IMR-90 (cell line): ENCODE results near the gene GPC6.

Experiments
- CEBPB ChIP-seq: IDR thresholded peaks from 2 replicates; pipeline ENCODE4 v1.6.1; 2012; ENCODE audit warnings: low read depth, low read length, improper control_type of control experiment
- CHD1 ChIP-seq: IDR thresholded peaks from 2 replicates; pipeline ENCODE4 v1.6.1; 2012; ENCODE audit warnings: low read depth, low read length, improper control_type of control experiment
- FOS ChIP-seq: fragments of 150-350 bp; IDR thresholded peaks from 2 replicates; pipeline ENCODE4 v1.6.1; 2016; ENCODE audit warnings: low read depth, low read length
- MAFK ChIP-seq: IDR thresholded peaks from 2 replicates; pipeline ENCODE4 v1.6.1; 2012; ENCODE audit warnings: low read depth, low read length, improper control_type of control experiment
- NFE2L2 ChIP-seq: fragments of 150-350 bp; IDR thresholded peaks from 2 replicates; pipeline ENCODE4 v1.6.1; 2016; ENCODE audit warnings: low read depth, mild to moderate bottlenecking, low read length
- POLR2A ChIP-seq: IDR thresholded peaks from 2 replicates; pipeline ENCODE4 v1.6.1; 2012; ENCODE audit warnings: mild to moderate bottlenecking, low read depth, low read length
- RAD21 ChIP-seq: IDR thresholded peaks from 2 replicates; pipeline ENCODE4 v1.6.1; 2012; ENCODE audit warnings: low read length, improper control_type of control experiment
- SMC3 ChIP-seq: fragments of 150-350 bp; IDR thresholded peaks from 2 replicates; pipeline ENCODE4 v1.6.1; 2016; ENCODE audit warnings: low read depth, mild to moderate bottlenecking, antibody characterized with exemption, low read length, moderate library complexity
- TF ChIP-seq, protein P1 (sequence below): conservative IDR thresholded peaks from 2 replicates; pipeline ENCODE4 v1.5.1; 2012; ENCODE audit warnings: mild to moderate bottlenecking, low read depth, low read length, improper control_type of control experiment
- TF ChIP-seq, protein P2 (sequence below): fragments of 150-350 bp; IDR thresholded peaks from 2 replicates; pipeline ENCODE4 v1.6.1; 2016; ENCODE audit warnings: low read depth, mild to moderate bottlenecking, low read length, moderate library complexity, borderline replicate concordance
- TF ChIP-seq, protein P3 (sequence below): fragments of 150-350 bp; IDR thresholded peaks from 2 replicates; pipeline ENCODE4 v1.6.1; 2017; ENCODE audit warnings: mild to moderate bottlenecking, antibody characterized with exemption, low read length, low read depth

DNA sequence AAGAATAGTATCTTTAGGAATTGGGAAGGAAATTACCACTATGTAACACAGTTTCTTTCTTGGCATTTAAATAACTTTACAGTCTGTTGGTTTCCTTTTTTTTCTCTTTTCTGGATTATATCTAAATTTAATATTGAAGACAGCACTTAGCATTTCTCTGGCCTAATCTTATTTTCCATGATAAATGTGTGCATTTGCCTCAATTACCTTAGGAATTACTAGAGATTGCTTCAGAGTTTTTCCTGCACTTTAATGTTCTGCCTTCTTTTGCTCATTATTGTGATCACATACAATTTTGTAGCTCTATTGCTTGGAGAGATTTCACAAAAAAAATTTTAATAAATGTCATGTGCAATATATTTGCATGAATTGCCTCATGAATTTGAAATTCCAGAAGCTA lies 1227.7 kb downstream of the GPC6 start:
- TF ChIP-seq, protein P1, sequence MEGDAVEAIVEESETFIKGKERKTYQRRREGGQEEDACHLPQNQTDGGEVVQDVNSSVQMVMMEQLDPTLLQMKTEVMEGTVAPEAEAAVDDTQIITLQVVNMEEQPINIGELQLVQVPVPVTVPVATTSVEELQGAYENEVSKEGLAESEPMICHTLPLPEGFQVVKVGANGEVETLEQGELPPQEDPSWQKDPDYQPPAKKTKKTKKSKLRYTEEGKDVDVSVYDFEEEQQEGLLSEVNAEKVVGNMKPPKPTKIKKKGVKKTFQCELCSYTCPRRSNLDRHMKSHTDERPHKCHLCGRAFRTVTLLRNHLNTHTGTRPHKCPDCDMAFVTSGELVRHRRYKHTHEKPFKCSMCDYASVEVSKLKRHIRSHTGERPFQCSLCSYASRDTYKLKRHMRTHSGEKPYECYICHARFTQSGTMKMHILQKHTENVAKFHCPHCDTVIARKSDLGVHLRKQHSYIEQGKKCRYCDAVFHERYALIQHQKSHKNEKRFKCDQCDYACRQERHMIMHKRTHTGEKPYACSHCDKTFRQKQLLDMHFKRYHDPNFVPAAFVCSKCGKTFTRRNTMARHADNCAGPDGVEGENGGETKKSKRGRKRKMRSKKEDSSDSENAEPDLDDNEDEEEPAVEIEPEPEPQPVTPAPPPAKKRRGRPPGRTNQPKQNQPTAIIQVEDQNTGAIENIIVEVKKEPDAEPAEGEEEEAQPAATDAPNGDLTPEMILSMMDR = no peak
- TF ChIP-seq RAD21 = no peak
- no peak for TF ChIP-seq NFE2L2
- TF ChIP-seq FOS = no peak
- TF ChIP-seq CEBPB = no peak
- no peak for TF ChIP-seq POLR2A
- no peak for TF ChIP-seq CHD1
- TF ChIP-seq, protein P2, sequence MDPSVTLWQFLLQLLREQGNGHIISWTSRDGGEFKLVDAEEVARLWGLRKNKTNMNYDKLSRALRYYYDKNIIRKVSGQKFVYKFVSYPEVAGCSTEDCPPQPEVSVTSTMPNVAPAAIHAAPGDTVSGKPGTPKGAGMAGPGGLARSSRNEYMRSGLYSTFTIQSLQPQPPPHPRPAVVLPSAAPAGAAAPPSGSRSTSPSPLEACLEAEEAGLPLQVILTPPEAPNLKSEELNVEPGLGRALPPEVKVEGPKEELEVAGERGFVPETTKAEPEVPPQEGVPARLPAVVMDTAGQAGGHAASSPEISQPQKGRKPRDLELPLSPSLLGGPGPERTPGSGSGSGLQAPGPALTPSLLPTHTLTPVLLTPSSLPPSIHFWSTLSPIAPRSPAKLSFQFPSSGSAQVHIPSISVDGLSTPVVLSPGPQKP = no peak
- no peak for TF ChIP-seq SMC3
- TF ChIP-seq, protein P3, sequence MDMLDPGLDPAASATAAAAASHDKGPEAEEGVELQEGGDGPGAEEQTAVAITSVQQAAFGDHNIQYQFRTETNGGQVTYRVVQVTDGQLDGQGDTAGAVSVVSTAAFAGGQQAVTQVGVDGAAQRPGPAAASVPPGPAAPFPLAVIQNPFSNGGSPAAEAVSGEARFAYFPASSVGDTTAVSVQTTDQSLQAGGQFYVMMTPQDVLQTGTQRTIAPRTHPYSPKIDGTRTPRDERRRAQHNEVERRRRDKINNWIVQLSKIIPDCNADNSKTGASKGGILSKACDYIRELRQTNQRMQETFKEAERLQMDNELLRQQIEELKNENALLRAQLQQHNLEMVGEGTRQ = no peak
- TF ChIP-seq MAFK = no peak
